Transverse colon (tissue), 4 donors: ENCODE results near the gene ARHGAP10. TPM values are rescaled to one million over a fixed set of nuclear protein-coding genes. Genes with fewer than 3 reads are reported as not detected.

Experiments
- DNase-seq: peaks from one replicate; pipeline ENCODE4 v3.0.0-alpha.2; 2019
- H3K27ac ChIP-seq, 4 donors: fragments of 200-600 bp; sonication (generic); 2 replicates each; pipeline ENCODE4 v1.5.1; 2016 to 2018; ENCODE audit warnings: inconsistent platforms in 4 of 4
- H3K27me3 ChIP-seq: fragments of 200-600 bp; sonication (generic); 2 replicates; pipeline ENCODE4 v1.5.1; 2017; ENCODE audit warnings: inconsistent platforms
- H3K36me3 ChIP-seq, 4 donors: fragments of 200-600 bp; sonication (generic); 2 replicates each; pipeline ENCODE4 v1.5.1; 2017 to 2019; ENCODE audit warnings: inconsistent platforms in 4 of 4
- H3K4me1 ChIP-seq, 4 donors: fragments of 200-600 bp; sonication (generic); 2 replicates each; pipeline ENCODE4 v1.5.1; 2017 to 2020; ENCODE audit warnings: inconsistent platforms in 4 of 4
- H3K4me3 ChIP-seq, 4 donors: fragments of 200-600 bp; sonication (generic); 1 replicate in 1 of 4; 2 replicates in 3 of 4; pipeline versions ENCODE4 v1.5.1 to v1.6.1; 2017 to 2019; ENCODE audit warnings: inconsistent platforms in 4 of 4
- H3K9me3 ChIP-seq, 2 donors: fragments of 200-600 bp; sonication (generic); 2 replicates each; pipeline ENCODE4 v1.5.1; 2017 to 2019; ENCODE audit warnings: inconsistent platforms in 2 of 2
- EP300 ChIP-seq: sonication (generic); formaldehyde crosslinking; IDR thresholded peaks from one replicate; pipeline ENCODE4 v1.6.1; 2017; ENCODE audit warnings: antibody characterized with exemption, low read depth
- POLR2A ChIP-seq: fragments of 450-650 bp; IDR thresholded peaks from one replicate; pipeline ENCODE4 v1.6.1; 2016; ENCODE audit warnings: antibody characterized with exemption, mild to moderate bottlenecking, moderate library complexity
- POLR2AphosphoS5 ChIP-seq, 3 donors: sonication (generic); formaldehyde crosslinking; IDR thresholded peaks; one replicate each; pipeline ENCODE4 v1.6.1; 2016; ENCODE audit warnings: antibody characterized with exemption in 3 of 3
- WGBS, 2 donors: methylation state at CpG; one replicate each; pipeline ENCODE4 v1.1.5; 2018; ENCODE audit warnings: low coverage in 1 of 2; 5-methylcytosine and 5-hydroxymethylcytosine counted together
- in situ Hi-C, 4 donors: fragments of 200-750 bp; cut with MboI; loops; one replicate each; pipeline versions ENCODE4 v1.15.0 to v1.15.1; 2017; ENCODE audit warnings: low sequenced_read_pairs in 3 of 4, low pct_ligation_motif_present in 1 of 4, low pct_unique_long_range_greater_than_20kb in 1 of 4
- intact Hi-C: fragments of 100-400 bp; cut with DNase I; formaldehyde crosslinking; loops from one replicate; pipeline ENCODE4 v1.15.1; 2023; ENCODE audit warnings: low total_unique reads
- total RNA-seq, 4 donors: library from RNA; depleted of rRNA; stranded (reverse); fragments of >200 nt; gene quantifications; one replicate each; pipeline ENCODE4 v1.1.0, GENCODE V29; 2016
- TF ChIP-seq, protein P1 (sequence below), 5 experiments: fragments of 200-600 bp in 3 of 5; fragments of 450-650 bp in 2 of 5; sonication (generic) in 3 of 5; IDR thresholded peaks; 1 replicate in 2 of 5; 2 replicates in 3 of 5; pipeline ENCODE4 v1.5.1; 2016 to 2017; ENCODE audit warnings: antibody characterized with exemption in 5 of 5, inconsistent platforms in 3 of 5, mild to moderate bottlenecking in 2 of 5, moderate library complexity in 1 of 5

Gene ARHGAP10
- total RNA-seq, 4 donors from 2014 or later: 14.7 to 27.3 (median 22.9) TPM

DNA sequence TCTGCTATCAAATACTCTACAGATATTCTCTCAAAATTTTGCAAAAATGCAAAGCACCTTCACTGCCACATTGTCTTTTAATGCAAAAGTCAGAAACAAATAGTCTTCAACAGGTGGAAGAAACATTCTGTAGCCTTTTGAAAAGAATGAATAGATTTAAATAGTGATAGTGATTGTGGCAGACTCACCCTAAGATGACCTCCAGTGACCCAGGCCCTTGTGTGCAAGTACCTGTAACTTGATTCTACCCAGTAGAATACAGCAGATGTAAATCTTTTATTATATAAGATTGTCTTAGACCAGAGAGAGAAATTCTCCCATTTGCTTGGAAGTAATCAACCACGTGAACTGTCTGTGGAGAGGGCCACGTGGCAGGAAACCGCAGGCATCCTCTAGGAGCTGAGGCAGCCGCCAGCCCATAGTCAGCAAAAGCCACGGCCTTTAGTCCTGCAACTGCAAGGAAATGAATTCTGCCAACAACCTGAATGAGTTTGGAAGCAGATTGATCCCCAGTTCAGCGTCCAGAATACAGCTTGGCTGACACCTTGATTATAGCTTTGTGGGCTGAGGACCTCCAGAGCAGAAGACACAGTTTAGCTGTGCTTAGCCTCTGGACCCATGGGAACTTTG is 272.5 kb downstream of the ARHGAP10 start:
- Histone ChIP-seq H3K4me3 (no peak overlapping the region), H3K36me3 (no peaks in the 10 kb centered on the region), H3K4me1 (peaks cover 0 to 7% (median 0%) of the 10 kb centered on the region in 4 donors), H3K27me3 (no peaks in the 10 kb centered on the region), H3K27ac (no peak overlapping the region), H3K9me3 (no peaks in the 10 kb centered on the region)
- in situ Hi-C loops (no loop called here), intact Hi-C loops (no loop called here)
- DNase-seq: peak; percentile 28
- 65% methylated on average over 6 of the region's 6 CpGs; no CpG with 5 or more reads in 1 of the 2 donors for WGBS, 2 donors
- no peak for TF ChIP-seq POLR2A
- TF ChIP-seq, protein P1, sequence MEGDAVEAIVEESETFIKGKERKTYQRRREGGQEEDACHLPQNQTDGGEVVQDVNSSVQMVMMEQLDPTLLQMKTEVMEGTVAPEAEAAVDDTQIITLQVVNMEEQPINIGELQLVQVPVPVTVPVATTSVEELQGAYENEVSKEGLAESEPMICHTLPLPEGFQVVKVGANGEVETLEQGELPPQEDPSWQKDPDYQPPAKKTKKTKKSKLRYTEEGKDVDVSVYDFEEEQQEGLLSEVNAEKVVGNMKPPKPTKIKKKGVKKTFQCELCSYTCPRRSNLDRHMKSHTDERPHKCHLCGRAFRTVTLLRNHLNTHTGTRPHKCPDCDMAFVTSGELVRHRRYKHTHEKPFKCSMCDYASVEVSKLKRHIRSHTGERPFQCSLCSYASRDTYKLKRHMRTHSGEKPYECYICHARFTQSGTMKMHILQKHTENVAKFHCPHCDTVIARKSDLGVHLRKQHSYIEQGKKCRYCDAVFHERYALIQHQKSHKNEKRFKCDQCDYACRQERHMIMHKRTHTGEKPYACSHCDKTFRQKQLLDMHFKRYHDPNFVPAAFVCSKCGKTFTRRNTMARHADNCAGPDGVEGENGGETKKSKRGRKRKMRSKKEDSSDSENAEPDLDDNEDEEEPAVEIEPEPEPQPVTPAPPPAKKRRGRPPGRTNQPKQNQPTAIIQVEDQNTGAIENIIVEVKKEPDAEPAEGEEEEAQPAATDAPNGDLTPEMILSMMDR (IDR thresholded peaks at IDR 0.05): no peak
- no peak for TF ChIP-seq EP300
- TF ChIP-seq POLR2AphosphoS5 (IDR thresholded peaks at IDR 0.05): no peak

DNA sequence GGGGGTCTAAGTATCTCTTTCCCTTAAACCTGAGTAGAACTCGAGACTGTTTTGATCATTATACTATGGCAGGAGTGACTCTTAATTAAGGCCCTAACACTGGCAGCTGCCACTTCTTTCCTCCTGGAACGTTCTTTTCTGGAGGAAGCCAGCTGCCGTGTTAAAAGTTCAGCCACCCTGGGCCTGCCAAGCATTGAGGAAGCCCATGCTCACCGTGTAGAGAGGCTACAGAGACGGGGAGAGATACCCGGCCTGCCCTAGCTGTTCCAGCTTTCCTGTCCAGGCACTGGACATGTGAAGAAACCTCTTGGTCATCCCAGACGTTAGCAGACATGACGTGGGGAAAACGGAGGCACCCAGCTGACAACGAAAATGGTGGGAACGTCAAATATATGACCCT is 274.1 kb downstream of the ARHGAP10 start:
- intact Hi-C loops (no loop called here), in situ Hi-C loops (no loop called here)
- 88% methylated on average over 11 of the region's 11 CpGs; no CpG with 5 or more reads in 1 of the 2 donors for WGBS, 2 donors

DNA sequence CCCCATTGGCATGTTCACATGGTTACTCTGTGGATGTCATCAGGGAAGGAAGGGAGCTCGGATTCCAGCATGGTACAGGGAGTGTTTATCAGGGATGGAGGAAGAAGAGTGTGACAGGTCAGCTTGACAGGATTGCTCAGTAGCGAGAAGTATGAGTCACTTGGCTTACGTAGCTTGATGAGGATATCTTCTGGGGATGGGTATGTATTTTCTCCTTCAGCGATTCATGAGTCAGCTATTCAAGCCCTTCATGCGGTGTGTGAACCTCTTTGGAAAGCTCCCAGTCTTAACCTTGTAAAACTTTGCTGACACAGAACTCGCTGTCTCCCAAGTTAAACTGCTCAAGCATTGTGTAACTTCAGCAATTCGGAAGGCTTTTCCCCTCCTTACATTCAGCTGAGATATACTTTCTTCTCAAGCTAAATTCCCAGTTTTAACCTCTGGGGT is 275.4 kb downstream of the ARHGAP10 start:
- WGBS, 2 donors: 76% methylated on average over 7 of the region's 7 CpGs; no CpG with 5 or more reads in 1 of the 2 donors
- no peaks in the 10 kb centered on the region for H3K27me3 ChIP-seq
- TF ChIP-seq EP300 (no peak), POLR2AphosphoS5 (IDR thresholded peaks at IDR 0.05) (peak in 1 of 3 donors; percentile 30), POLR2A (no peak)
- H3K36me3 ChIP-seq: no peaks in the 10 kb centered on the region
- H3K27ac ChIP-seq: peak overlapping the region; percentile 31 to 63 (median 44)
- intact Hi-C loops: no loop called here
- no peaks in the 10 kb centered on the region for H3K9me3 ChIP-seq
- peaks cover 0 to 7% (median 0%) of the 10 kb centered on the region in 4 donors for H3K4me1 ChIP-seq
- H3K4me3 ChIP-seq: no peak overlapping the region
- in situ Hi-C loops: no loop called here
- no peak for DNase-seq

More for the DNA sequence above, 274.1 kb downstream of the ARHGAP10 start:
- Histone ChIP-seq H3K4me3 (no peak overlapping the region), H3K36me3 (no peaks in the 10 kb centered on the region), H3K27ac (peak overlapping the region in 2 of 4 donors; percentile 53 to 63), H3K4me1 (peaks cover 0 to 7% (median 0%) of the 10 kb centered on the region in 4 donors), H3K9me3 (no peaks in the 10 kb centered on the region), H3K27me3 (no peaks in the 10 kb centered on the region)
- TF ChIP-seq POLR2AphosphoS5 (IDR thresholded peaks at IDR 0.05) (no peak), EP300 (no peak), POLR2A (no peak)
- TF ChIP-seq, protein P1 (IDR thresholded peaks at IDR 0.05): no peak
- DNase-seq: no peak

DNA sequence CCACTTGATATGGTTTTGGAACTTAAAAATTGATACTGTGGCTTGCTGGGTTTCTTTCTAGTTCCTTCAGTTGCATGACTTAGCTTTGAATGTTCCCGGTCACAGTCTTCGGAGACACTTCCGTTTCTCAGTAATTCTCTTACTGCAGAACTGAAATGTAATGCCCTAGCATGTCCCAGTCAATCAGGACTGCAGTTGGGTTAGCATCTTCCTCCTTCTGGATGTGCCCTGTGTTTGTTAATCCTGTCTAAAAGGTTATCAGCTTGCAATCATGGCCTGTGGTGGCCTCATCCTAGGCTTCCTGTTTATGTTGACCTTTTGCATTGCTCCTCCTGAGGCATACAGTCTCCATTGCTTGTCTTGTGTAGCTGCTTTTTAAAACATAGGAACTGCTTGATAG is 275.9 kb downstream of the ARHGAP10 start:
- Histone ChIP-seq H3K27ac (peak overlapping the region; percentile 31 to 63 (median 44)), H3K36me3 (no peaks in the 10 kb centered on the region), H3K9me3 (no peaks in the 10 kb centered on the region), H3K4me3 (no peak overlapping the region), H3K27me3 (no peaks in the 10 kb centered on the region), H3K4me1 (peaks cover 0 to 7% (median 0%) of the 10 kb centered on the region in 4 donors)
- WGBS, 2 donors: 91 to 100% methylated on average over 1 to 3 of the region's 3 CpGs
- intact Hi-C loops (no loop called here), in situ Hi-C loops (no loop called here)
- TF ChIP-seq, protein P1 (IDR thresholded peaks at IDR 0.05): no peak
- TF ChIP-seq EP300 (no peak), POLR2AphosphoS5 (IDR thresholded peaks at IDR 0.05) (no peak), POLR2A (no peak)
- no peak for DNase-seq
